GM23248 (cell line): ENCODE measurements around the gene PPHLN1. TPM values are rescaled to one million over a fixed set of nuclear protein-coding genes. Genes with fewer than 3 reads are reported as not detected.
"Not testable (repeated sequence)": the region's sequence is repeated elsewhere in the genome, so short reads cannot be mapped to it uniquely, and the experiment has no call there.

Source experiments
- DNase-seq: peaks from one replicate; pipeline ENCODE4 v3.0.0-alpha.2; 2015
- H2AFZ ChIP-seq: fragments of 200-600 bp; sonication (generic); 2 replicates; pipeline ENCODE4 v1.6.1; 2016; ENCODE audit warnings: antibody characterized with exemption
- H3F3A ChIP-seq: fragments of 200-600 bp; sonication (generic); 2 replicates; pipeline ENCODE4 v1.6.1; 2016; ENCODE audit warnings: mild to moderate bottlenecking, antibody characterized with exemption, mixed run types; ENCODE audit not compliant: insufficient read depth
- H3K27ac ChIP-seq: fragments of 200-600 bp; sonication (generic); 2 replicates; pipeline ENCODE4 v1.5.1; 2016; ENCODE audit warnings: mild to moderate bottlenecking
- H3K27me3 ChIP-seq: fragments of 200-600 bp; sonication (generic); replicated peaks from 2 replicates; pipeline ENCODE4 v1.6.1; 2016; ENCODE audit warnings: mild to moderate bottlenecking; ENCODE audit not compliant: insufficient read depth
- H3K36me3 ChIP-seq: fragments of 200-600 bp; sonication (generic); 2 replicates; pipeline ENCODE4 v1.6.1; 2016; ENCODE audit warnings: low read depth, mild to moderate bottlenecking
- H3K4me1 ChIP-seq: fragments of 200-600 bp; sonication (generic); 2 replicates; pipeline ENCODE4 v1.6.1; 2016; ENCODE audit warnings: mild to moderate bottlenecking; ENCODE audit not compliant: insufficient read depth
- H3K4me2 ChIP-seq: fragments of 200-600 bp; sonication (generic); one replicate; pipeline ENCODE4 v1.6.1; 2016; ENCODE audit warnings: mild to moderate bottlenecking; ENCODE audit not compliant: unreplicated experiment
- H3K4me3 ChIP-seq: fragments of 200-600 bp; sonication (generic); 2 replicates; pipeline ENCODE4 v1.5.1; 2016; ENCODE audit warnings: mild to moderate bottlenecking
- H3K79me2 ChIP-seq: fragments of 200-600 bp; sonication (generic); 2 replicates; pipeline ENCODE4 v1.6.1; 2016; ENCODE audit warnings: mild to moderate bottlenecking; ENCODE audit not compliant: insufficient read depth
- H3K9ac ChIP-seq: fragments of 200-600 bp; sonication (generic); 2 replicates; pipeline ENCODE4 v1.6.1; 2016; ENCODE audit warnings: mild to moderate bottlenecking
- H3K9me2 ChIP-seq: fragments of 200-600 bp; sonication (generic); 2 replicates; pipeline ENCODE4 v1.6.1; 2016; ENCODE audit warnings: mixed run types, mild to moderate bottlenecking, moderate library complexity; ENCODE audit not compliant: insufficient read depth
- H3K9me3 ChIP-seq: fragments of 200-600 bp; sonication (generic); one replicate; pipeline ENCODE4 v1.6.1; 2017; ENCODE audit warnings: low read depth
- H4K20me1 ChIP-seq: fragments of 200-600 bp; sonication (generic); 2 replicates; pipeline ENCODE4 v1.6.0; 2016; ENCODE audit not compliant: insufficient read depth
- EZH2 ChIP-seq: fragments of 200-600 bp; sonication (generic); IDR thresholded peaks from 2 replicates; pipeline ENCODE4 v1.6.1; 2018; ENCODE audit warnings: antibody characterized with exemption, mild to moderate bottlenecking; ENCODE audit not compliant: insufficient read depth, poor library complexity, severe bottlenecking
- EZH2phosphoT487 ChIP-seq: fragments of 200-600 bp; sonication (generic); IDR thresholded peaks from 2 replicates; pipeline ENCODE4 v1.6.1; 2018; ENCODE audit warnings: antibody characterized with exemption, moderate library complexity, mild to moderate bottlenecking, low read depth; ENCODE audit not compliant: insufficient read depth
- WGBS, 2 experiments: methylation state at CpG; one replicate each; pipeline ENCODE4 v1.1.6; 2015 to 2017; ENCODE audit warnings: low lambda C conversion rate in 2 of 2, low coverage in 1 of 2; ENCODE audit errors: missing lambda C conversion rate in 2 of 2; 5-methylcytosine and 5-hydroxymethylcytosine counted together
- in situ Hi-C: fragments of 300-500 bp; cut with MboI; formaldehyde crosslinking; loops from 2 replicates; pipeline ENCODE4 v1.15.0; 2020
- polyA plus RNA-seq: library from polyadenylated mRNA; unstranded; fragments of >200 nt; fragmentation: Nextera tagmentation; extraction: Ambion mirVana; gene quantifications from 2 replicates; pipeline ENCODE4 v1.2.1, GENCODE V29; 2016
- total RNA-seq: library from RNA; depleted of rRNA; stranded (reverse); fragments of >200 nt; shearing (Covaris generic); gene quantifications from 2 replicates; pipeline ENCODE4 v1.2.3, GENCODE V29; 2014

The PPHLN1 gene
- total and polyA plus RNA-seq, 2 experiments from 2014 or later: 55.3 to 72.0 TPM

DNA sequence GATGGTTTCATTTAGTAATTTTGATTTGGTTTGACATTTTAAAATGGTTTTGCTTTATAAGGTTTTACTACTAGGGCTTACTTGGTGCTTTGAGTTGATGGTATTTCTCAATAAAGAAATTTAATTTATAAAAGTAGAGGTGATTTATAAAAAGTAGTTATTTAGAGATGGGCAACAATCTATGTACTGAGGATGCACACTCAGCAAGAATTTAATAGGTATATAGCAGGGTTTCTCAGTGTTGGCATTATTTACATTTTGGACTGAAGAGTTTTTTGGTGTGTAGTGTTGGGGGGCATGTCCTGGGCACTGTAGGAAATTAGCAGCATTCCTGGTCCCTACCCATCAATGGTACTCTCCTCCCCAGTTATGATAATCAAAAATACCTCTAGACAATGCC lies 47.7 kb downstream of the PPHLN1 start:
- no peak for TF ChIP-seq EZH2
- no peak for TF ChIP-seq EZH2phosphoT487

DNA sequence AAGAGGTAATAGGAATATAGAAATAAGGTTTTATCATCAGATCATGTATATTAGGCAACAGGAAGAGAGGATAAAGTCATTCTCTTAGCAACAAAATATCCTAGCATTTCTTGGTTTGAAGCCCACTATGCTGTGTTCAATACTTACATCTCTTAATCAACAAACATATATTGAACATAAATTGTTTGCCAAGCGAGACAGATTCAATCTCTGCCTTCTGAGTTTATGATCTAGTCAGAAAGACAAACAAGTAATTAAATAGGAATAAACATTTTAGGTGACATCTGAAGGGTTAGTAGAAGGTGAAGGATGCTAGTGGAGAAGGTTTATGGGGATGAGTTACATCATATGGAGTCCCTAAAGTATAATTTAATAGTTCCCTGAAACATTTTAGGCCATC lies 54.8 kb downstream of the PPHLN1 start:
- TF ChIP-seq EZH2: no peak
- TF ChIP-seq EZH2phosphoT487: no peak
- H3K4me1 ChIP-seq: peaks cover 8% of the 10 kb centered on the region; the same call in 1 of the 2 replicates
- H3K9ac ChIP-seq: no peak overlapping the region
- no peak overlapping the region for H3K4me2 ChIP-seq
- no peak overlapping the region for H3K4me3 ChIP-seq
- no peak overlapping the region for H2AFZ ChIP-seq
- in situ Hi-C loops: no loop called here
- H4K20me1 ChIP-seq: no peaks in the 10 kb centered on the region
- no peaks in the 10 kb centered on the region for H3K9me2 ChIP-seq
- peaks cover 5% of the 10 kb centered on the region for H3K36me3 ChIP-seq
- H3F3A ChIP-seq: no peaks in the 10 kb centered on the region
- H3K27ac ChIP-seq: no peak overlapping the region
- WGBS, 2 experiments: 98 to 100% methylated on average over 1 of the region's 1 CpG
- H3K9me3 ChIP-seq: no peaks in the 10 kb centered on the region
- H3K27me3 ChIP-seq: no peaks in the 10 kb centered on the region
- no peak for DNase-seq
- peaks cover 6% of the 10 kb centered on the region; the same call in 1 of the 2 replicates for H3K79me2 ChIP-seq

More for the DNA sequence above, 47.7 kb downstream of the PPHLN1 start:
- H3F3A ChIP-seq: peaks cover 7% of the 10 kb centered on the region; the same call in 1 of the 2 replicates
- H3K27ac ChIP-seq: no peak overlapping the region
- no peak for DNase-seq
- no peak overlapping the region for H2AFZ ChIP-seq
- no peak overlapping the region for H3K4me3 ChIP-seq
- H4K20me1 ChIP-seq: no peaks in the 10 kb centered on the region; the same call in 1 of the 2 replicates
- in situ Hi-C loops: no loop called here
- H3K9me2 ChIP-seq: no peaks in the 10 kb centered on the region
- H3K27me3 ChIP-seq: no peaks in the 10 kb centered on the region
- H3K9me3 ChIP-seq: no peaks in the 10 kb centered on the region
- H3K4me2 ChIP-seq: no peak overlapping the region
- H3K36me3 ChIP-seq: peaks cover 7% of the 10 kb centered on the region
- H3K79me2 ChIP-seq: peaks cover 28% of the 10 kb centered on the region
- no peaks in the 10 kb centered on the region for H3K4me1 ChIP-seq
- H3K9ac ChIP-seq: no peak overlapping the region

DNA sequence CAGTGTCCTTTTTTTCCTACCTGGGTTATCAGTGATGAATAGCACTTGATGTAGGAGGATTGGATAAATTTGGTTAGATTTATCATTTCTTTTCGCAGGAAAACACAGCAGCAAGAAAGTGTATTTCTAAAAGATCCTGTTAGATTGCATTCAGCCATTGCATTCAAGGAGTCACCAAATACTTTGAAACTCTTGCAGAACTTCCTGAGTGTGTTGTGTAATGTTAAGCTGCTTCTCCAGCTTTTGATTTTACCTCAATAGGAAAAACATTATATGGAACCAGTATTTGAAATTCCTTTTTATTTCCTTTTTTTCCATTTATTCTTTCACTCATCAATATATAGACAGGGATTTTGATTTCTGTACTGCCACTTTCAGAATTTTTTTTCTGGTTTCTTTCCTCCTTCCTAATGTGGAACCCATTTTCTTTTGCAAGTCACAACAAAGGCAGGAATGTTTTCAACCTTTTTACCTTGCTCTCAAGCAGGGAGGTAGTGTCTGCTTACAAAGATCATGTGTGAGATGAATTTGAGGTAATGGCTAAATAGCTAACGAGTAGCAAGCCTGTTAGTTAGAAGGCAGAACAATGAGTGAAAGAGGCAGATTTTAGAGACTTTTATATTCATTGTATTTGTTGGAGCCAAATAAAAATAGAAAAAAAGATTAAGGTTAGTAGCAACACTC lies 56.2 kb downstream of the PPHLN1 start:
- H3K36me3 ChIP-seq: no peaks in the 10 kb centered on the region; the same call in 1 of the 2 replicates
- DNase-seq: peak; percentile 61
- in situ Hi-C loops: no loop called here

GRCh38 chr12:42385326-42385841 lies 59.4 kb downstream of the PPHLN1 start:
- Histone ChIP-seq H3K27ac (no peak overlapping the region), H2AFZ (no peak overlapping the region), H3K4me3 (no peak overlapping the region), H3K4me2 (no peak overlapping the region), H3F3A (no peaks in the 10 kb centered on the region), H3K27me3 (no peaks in the 10 kb centered on the region), H4K20me1 (no peaks in the 10 kb centered on the region), H3K79me2 (peaks cover 14% of the 10 kb centered on the region), H3K4me1 (peaks cover 8% of the 10 kb centered on the region; the same call in 1 of the 2 replicates), H3K36me3 (peaks cover 11% of the 10 kb centered on the region; the same call in 1 of the 2 replicates), H3K9me2 (no peaks in the 10 kb centered on the region), H3K9me3 (no peaks in the 10 kb centered on the region), H3K9ac (no peak overlapping the region)
- DNase-seq: no peak
- WGBS, 2 experiments: 85 to 87% methylated on average over 3 of the region's 3 CpGs
- no peak for TF ChIP-seq EZH2
- no peak for TF ChIP-seq EZH2phosphoT487
- in situ Hi-C loops: no loop called here

More for the DNA sequence above, 56.2 kb downstream of the PPHLN1 start:
- Histone ChIP-seq H3K27me3 (no peaks in the 10 kb centered on the region), H3K79me2 (peaks cover 14% of the 10 kb centered on the region), H3K27ac (no peak overlapping the region), H3F3A (no peaks in the 10 kb centered on the region), H2AFZ (no peak overlapping the region), H3K4me2 (no peak overlapping the region), H4K20me1 (no peaks in the 10 kb centered on the region), H3K4me3 (no peak overlapping the region), H3K9me2 (no peaks in the 10 kb centered on the region), H3K4me1 (peaks cover 8% of the 10 kb centered on the region; the same call in 1 of the 2 replicates), H3K9me3 (no peaks in the 10 kb centered on the region), H3K9ac (no peak overlapping the region)
- 95 to 98% methylated on average over 2 of the region's 2 CpGs for WGBS, 2 experiments
- TF ChIP-seq EZH2phosphoT487 (no peak), EZH2 (no peak)

DNA sequence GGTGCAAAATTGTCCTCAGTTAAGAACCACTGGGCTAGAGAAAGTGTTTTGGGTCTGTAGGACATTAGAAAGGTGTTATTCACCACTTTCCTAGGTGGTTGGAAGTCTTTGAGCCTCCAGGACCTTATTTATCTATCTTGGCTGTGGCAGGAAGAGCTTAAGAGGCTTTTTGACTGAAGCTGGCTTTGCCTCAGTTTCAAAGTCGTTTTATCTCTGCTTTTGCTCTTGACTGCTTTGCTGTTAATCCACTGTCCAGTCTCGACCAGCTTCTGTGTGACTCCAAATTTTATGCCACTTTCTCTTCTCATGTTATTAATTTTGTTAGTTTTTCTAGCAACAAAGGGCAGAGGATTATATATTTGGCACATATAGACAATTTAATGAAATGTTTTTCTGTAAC lies 60.3 kb downstream of the PPHLN1 start:
- Histone ChIP-seq H3F3A (no peaks in the 10 kb centered on the region), H2AFZ (no peak overlapping the region), H3K79me2 (peaks cover 14% of the 10 kb centered on the region), H3K4me2 (no peak overlapping the region), H3K27ac (no peak overlapping the region), H3K4me3 (no peak overlapping the region), H3K9me2 (no peaks in the 10 kb centered on the region), H4K20me1 (no peaks in the 10 kb centered on the region), H3K27me3 (no peaks in the 10 kb centered on the region), H3K9me3 (no peaks in the 10 kb centered on the region), H3K9ac (no peak overlapping the region), H3K36me3 (peaks cover 11% of the 10 kb centered on the region; the same call in 1 of the 2 replicates), H3K4me1 (peaks cover 8% of the 10 kb centered on the region; the same call in 1 of the 2 replicates)
- 67 to 70% methylated on average over 2 of the region's 2 CpGs for WGBS, 2 experiments
- in situ Hi-C loops: no loop called here
- no peak for TF ChIP-seq EZH2phosphoT487
- TF ChIP-seq EZH2: no peak
- DNase-seq: no peak

DNA sequence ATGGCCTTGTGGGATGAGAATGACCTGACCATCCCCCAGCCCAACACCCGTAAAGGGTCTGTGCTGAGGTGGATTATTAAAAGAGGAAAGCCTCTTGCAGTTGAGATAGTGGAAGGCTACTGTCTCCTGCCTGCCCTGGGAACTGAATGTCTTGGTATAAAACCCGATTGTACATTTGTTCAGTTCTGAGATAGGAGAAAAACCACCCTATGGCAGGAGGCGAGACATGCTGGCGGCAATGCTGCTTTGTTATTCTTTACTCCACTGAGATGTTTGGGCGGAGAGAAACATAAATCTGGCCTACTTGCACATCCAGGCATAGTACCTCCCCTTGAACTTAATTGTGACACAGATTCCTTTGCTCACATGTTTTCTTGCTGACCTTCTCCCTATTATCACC lies 62.1 kb downstream of the PPHLN1 start:
- H3K4me1 ChIP-seq, H3K9me3 ChIP-seq, H4K20me1 ChIP-seq, H3K4me3 ChIP-seq, DNase-seq, H3K27me3 ChIP-seq, H3K9ac ChIP-seq, H2AFZ ChIP-seq, in situ Hi-C loops, H3F3A ChIP-seq, H3K4me2 ChIP-seq, H3K27ac ChIP-seq, H3K9me2 ChIP-seq, H3K79me2 ChIP-seq: not testable (repeated sequence)
- 0 out of 2 replicates have a peak, but pooled peaks cover 11% of the 10 kb centered on the region for H3K36me3 ChIP-seq
- 97 to 99% methylated on average over 5 of the region's 5 CpGs for WGBS, 2 experiments
